Right lobe of liver (tissue), 4 donors: ENCODE results near the gene GPR22.

Experiments used
- CTCF ChIP-seq, 4 donors: fragments of 200-600 bp in 3 of 4; fragments of 450-650 bp in 1 of 4; IDR thresholded peaks; one replicate each; pipeline versions ENCODE4 v1.5.1 to v1.8.0; 2016 to 2022; ENCODE audit warnings: antibody characterized with exemption in 4 of 4, mild to moderate bottlenecking in 2 of 4
- POLR2A ChIP-seq: fragments of 450-650 bp; IDR thresholded peaks from one replicate; pipeline ENCODE4 v1.6.1; 2017; ENCODE audit warnings: antibody characterized with exemption, mild to moderate bottlenecking
- donor health status: DM: no; HTN: no; CAD: no.
- donor health status: DM: no; HTN: no; CAD: no.
- donor health status: DM: no; HTN: yes; CAD: no.

DNA sequence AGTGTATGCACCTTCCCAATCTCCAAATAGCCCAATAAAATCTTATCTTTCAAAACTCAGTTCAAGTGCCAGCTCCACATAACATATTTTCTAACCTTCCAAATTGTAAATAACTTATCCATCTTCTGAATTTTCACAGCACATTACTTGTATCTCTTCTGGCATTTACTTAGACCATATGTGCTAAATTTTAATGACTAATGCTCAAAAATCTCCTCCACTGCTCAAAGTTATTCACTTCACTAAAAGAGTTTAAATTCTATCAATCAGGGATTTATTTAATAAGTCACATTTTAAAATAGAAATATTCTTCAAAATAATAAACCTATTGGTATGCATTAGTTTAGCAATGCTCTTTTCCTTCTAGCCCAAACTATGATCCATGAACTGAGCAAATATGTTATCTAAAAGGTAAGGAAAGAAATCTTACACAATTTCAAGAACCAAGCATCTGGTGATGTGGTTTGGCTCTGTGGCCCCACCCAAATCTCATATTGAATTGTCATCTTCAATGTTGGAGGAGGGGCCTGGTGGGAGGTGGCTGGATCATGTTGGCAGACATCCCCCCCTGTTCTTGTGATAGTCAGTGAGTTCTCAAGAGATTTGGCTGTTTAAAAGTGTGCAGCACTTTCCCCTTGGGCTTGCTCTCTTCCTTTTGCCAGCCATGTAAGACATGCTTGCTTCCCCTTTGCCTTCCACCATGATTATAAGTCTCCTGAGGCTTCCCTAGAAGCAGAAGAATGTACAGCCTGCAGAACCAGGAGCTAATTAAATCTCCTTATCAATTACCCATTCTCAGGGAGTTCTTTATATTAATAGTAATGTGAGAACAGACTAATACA lies 28.1 kb upstream of the GPR22 start:
- TF ChIP-seq CTCF (IDR thresholded peaks at IDR 0.05), result no peak
- TF ChIP-seq POLR2A, result no peak
